Testis (tissue), 3 donors: ENCODE data around the gene RNASEH2A. TPM values are rescaled to one million over a fixed set of nuclear protein-coding genes. Genes with fewer than 3 reads are reported as not detected.

Source experiments
- DNase-seq: peaks from one replicate; pipeline ENCODE4 v3.0.0-alpha.2; 2019
- H3K27ac ChIP-seq, 2 donors: fragments of 200-600 bp; sonication (generic); one replicate each; pipeline ENCODE4 v1.5.1; 2019
- H3K27me3 ChIP-seq: fragments of 200-600 bp; sonication (generic); one replicate; pipeline ENCODE4 v1.5.1; 2019
- H3K36me3 ChIP-seq: fragments of 200-600 bp; sonication (generic); one replicate; pipeline ENCODE4 v1.5.1; 2017; ENCODE audit warnings: low read depth; ENCODE audit errors: missing control alignments
- H3K4me1 ChIP-seq: fragments of 200-600 bp; sonication (generic); one replicate; pipeline ENCODE4 v1.5.1; 2019
- H3K4me3 ChIP-seq, 2 donors: fragments of 200-600 bp; sonication (generic); one replicate each; pipeline ENCODE4 v1.5.1; 2017 to 2019
- H3K9me3 ChIP-seq: fragments of 200-600 bp; sonication (generic); one replicate; pipeline ENCODE4 v1.5.1; 2017
- POLR2A ChIP-seq: fragments of 450-650 bp; IDR thresholded peaks from one replicate; pipeline ENCODE4 v1.6.1; 2017; ENCODE audit warnings: antibody characterized with exemption, mild to moderate bottlenecking, moderate library complexity
- WGBS, 2 donors: methylation state at CpG; one replicate each; pipeline ENCODE4 v1.1.5; 2018; 5-methylcytosine and 5-hydroxymethylcytosine counted together
- intact Hi-C: fragments of 100-400 bp; cut with DNase I; formaldehyde crosslinking; loops from one replicate; pipeline ENCODE4 v1.15.1; 2023; ENCODE audit warnings: low total_unique reads
- polyA plus RNA-seq: library from polyadenylated mRNA; stranded (reverse); fragments of 350-450 nt; fragmentation: Illumina TruSeq; extraction: RNeasy Lipid Tissue Mini Kit (QIAGEN cat#74804); gene quantifications from one replicate; pipeline ENCODE4 v1.2.3, GENCODE V29; 2014; ENCODE audit warnings: low read depth, low replicate concordance; ENCODE audit not compliant: insufficient read depth
- total RNA-seq, 2 donors: library from RNA; depleted of rRNA; stranded (reverse); fragments of >200 nt; gene quantifications; one replicate each; pipeline ENCODE4 v1.2.3, GENCODE V29; 2016
- TF ChIP-seq, protein P1 (sequence below), 3 experiments: fragments of 450-650 bp in 2 of 3; fragments of 200-600 bp in 1 of 3; sonication (generic) in 1 of 3; IDR thresholded peaks; one replicate each; pipeline ENCODE4 v1.5.1; 2016 to 2019; ENCODE audit warnings: antibody characterized with exemption in 3 of 3, mild to moderate bottlenecking in 2 of 3, moderate library complexity in 1 of 3

RNASEH2A gene
- total and polyA plus RNA-seq, 3 donors from 2014 or later: 14.1 to 18.6 (median 15.7) TPM

DNA sequence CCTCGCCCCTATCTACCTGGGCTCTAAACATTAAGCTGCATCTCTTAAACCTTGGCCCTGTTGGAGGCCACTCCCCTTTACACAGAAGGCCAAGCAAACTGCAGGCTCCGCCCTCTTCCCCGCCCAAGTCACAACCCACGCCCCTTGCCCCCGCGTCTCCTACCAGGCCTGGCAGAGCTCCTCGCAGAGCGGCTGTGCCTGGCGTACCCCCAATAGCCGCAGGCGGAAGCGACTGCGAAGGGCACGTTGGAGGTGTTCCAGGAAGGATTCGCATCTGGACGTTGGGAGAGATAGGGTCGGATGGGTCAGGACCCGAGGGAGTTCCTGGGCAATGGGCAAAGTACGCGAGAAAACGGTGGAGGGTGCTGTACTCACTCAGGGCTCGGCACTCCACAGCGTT is 22.1 kb downstream of the RNASEH2A start:
- H3K27me3 ChIP-seq: no peaks in the 10 kb centered on the region
- no peaks in the 10 kb centered on the region for H3K4me1 ChIP-seq
- H3K9me3 ChIP-seq: no peaks in the 10 kb centered on the region
- no peak for DNase-seq
- WGBS, 2 donors: 10 to 32% methylated on average over 21 to 23 of the region's 23 CpGs
- TF ChIP-seq, protein P1, sequence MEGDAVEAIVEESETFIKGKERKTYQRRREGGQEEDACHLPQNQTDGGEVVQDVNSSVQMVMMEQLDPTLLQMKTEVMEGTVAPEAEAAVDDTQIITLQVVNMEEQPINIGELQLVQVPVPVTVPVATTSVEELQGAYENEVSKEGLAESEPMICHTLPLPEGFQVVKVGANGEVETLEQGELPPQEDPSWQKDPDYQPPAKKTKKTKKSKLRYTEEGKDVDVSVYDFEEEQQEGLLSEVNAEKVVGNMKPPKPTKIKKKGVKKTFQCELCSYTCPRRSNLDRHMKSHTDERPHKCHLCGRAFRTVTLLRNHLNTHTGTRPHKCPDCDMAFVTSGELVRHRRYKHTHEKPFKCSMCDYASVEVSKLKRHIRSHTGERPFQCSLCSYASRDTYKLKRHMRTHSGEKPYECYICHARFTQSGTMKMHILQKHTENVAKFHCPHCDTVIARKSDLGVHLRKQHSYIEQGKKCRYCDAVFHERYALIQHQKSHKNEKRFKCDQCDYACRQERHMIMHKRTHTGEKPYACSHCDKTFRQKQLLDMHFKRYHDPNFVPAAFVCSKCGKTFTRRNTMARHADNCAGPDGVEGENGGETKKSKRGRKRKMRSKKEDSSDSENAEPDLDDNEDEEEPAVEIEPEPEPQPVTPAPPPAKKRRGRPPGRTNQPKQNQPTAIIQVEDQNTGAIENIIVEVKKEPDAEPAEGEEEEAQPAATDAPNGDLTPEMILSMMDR (IDR thresholded peaks at IDR 0.05): no peak
- TF ChIP-seq POLR2A: no peak
- intact Hi-C loops: no loop called here
- H3K36me3 ChIP-seq: no peaks in the 10 kb centered on the region
- H3K27ac ChIP-seq: no peak overlapping the region
- no peak overlapping the region for H3K4me3 ChIP-seq

DNA sequence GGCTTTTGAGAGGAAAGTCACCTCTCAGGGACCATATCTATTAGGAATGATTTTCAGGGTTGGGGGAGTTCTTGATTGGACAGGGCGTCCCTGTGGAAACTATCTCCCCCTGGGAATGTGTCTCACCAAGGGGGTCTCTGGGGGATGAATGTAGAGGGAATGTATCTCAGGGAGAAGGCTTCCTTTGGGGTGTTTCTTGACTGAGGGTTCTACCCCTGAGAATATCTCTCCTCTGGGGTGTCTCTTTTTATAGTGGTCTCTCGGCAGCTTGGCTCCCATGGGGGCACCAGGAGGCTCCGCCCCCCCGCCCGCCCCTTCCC is 27.0 kb downstream of the RNASEH2A start:
- Histone ChIP-seq H3K4me1 (peaks cover 5% of the 10 kb centered on the region), H3K36me3 (no peaks in the 10 kb centered on the region), H3K4me3 (peak overlapping the region in 1 of 2 donors; percentile 29), H3K27me3 (peaks cover 6% of the 10 kb centered on the region), H3K27ac (no peak overlapping the region), H3K9me3 (no peaks in the 10 kb centered on the region)
- DNase-seq: no peak
- 0% methylated on average over 3 to 5 of the region's 5 CpGs for WGBS, 2 donors
- intact Hi-C loops: no loop called here
- TF ChIP-seq, protein P1 (IDR thresholded peaks at IDR 0.05): no peak
- TF ChIP-seq POLR2A: no peak

DNA sequence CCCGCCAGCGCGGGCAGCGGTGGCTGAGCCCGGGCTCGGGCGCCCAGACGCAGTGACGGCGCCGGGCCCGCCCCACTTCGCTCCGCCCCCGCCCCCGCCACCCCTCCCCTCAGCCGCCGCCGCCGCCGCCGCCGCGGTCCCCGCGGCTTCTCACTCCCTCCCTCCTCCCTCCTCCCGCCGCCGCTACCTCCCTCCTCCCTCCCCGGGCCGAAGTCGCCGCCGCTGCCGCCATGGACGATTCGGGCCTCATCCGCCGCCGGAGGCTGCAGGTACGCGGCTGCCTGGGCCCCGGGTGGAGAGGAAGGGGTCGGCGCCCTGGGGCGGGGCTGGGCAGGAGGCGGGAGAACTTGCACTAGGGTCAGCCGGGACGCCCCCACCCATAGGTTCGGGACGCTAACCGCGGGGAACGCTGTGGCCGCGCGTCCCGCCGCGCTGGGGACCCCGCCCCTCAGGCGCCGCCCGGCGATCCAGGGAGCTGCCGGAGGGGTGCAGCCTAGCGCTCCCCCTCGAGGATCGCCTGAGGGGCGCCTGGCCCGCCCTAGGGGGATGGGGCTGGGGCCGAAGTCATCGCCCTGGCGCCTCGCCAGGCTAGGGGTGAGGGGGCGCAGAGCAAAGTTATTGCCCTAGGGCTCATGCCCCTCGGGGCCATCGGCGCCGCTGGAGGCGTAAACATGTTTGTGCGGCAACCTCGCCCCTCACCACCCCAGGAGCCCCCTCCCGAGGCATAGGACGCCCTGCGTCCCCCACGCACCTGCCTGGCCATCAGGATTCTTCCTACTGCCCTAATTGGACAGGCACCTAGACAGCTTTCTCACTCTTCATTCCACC is 27.6 kb downstream of the RNASEH2A start:
- intact Hi-C loops: no loop called here
- DNase-seq: no peak
- no peaks in the 10 kb centered on the region for H3K9me3 ChIP-seq
- peaks cover 5% of the 10 kb centered on the region for H3K4me1 ChIP-seq
- peak overlapping the region; percentile 29 to 36 for H3K4me3 ChIP-seq
- H3K27ac ChIP-seq: no peak overlapping the region
- 1% methylated on average over 23 to 29 of the region's 87 CpGs for WGBS, 2 donors
- TF ChIP-seq POLR2A: no peak
- TF ChIP-seq, protein P1 (IDR thresholded peaks at IDR 0.05): no peak
- H3K36me3 ChIP-seq: no peaks in the 10 kb centered on the region
- H3K27me3 ChIP-seq: peaks cover 6% of the 10 kb centered on the region

DNA sequence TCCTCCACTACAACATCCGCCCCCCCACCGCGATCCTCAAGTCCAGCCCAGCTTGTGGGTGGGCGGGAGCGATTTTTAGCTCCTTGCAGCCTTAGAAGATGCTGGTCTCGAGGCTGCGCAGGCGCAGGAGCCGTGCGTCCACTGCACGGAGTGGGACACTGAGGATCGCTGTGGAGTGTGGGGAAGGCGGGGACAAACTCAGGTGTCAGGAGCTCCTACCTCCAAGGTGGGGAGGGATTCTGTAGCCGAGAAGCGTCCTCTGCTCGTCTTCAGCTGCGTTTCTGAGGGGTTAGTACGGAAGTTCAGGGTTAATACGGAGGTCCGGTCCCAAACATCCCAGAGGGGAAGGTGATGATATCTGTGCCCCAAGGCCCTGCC is 28.2 kb downstream of the RNASEH2A start, which contains the start of gene RTBDN:
TSS of gene RTBDN (minus strand) at position 14 of the 378 bp plus-strand sequence. CDS start 4,600 bp downstream, outside the sequence.
- H3K9me3 ChIP-seq: no peaks in the 10 kb centered on the region
- DNase-seq: no peak
- WGBS, 2 donors: 2 to 7% methylated on average over 20 of the region's 20 CpGs
- intact Hi-C loops: no loop called here
- TF ChIP-seq, protein P1 (IDR thresholded peaks at IDR 0.05): no peak
- TF ChIP-seq POLR2A: no peak
- H3K4me3 ChIP-seq: peak within 1 kb of the TSS; percentile 29 to 36
- peaks cover 5% of the 10 kb centered on the region for H3K4me1 ChIP-seq
- no peak within 1 kb of the TSS for H3K27ac ChIP-seq
- no peaks in the 10 kb centered on the region for H3K36me3 ChIP-seq
- H3K27me3 ChIP-seq: peaks cover 6% of the 10 kb centered on the region
